SKM-1 (cell line): Measurements from ENCODE around the gene SLC39A6.
"Not testable (repeated sequence)": the region's sequence is repeated elsewhere in the genome, so short reads cannot be mapped to it uniquely, and the experiment has no call there.

Experiments used
- DNase-seq: peaks from one replicate; lab custom pipeline; 2025; ENCODE audit not compliant: unreplicated experiment; lab: John Stamatoyannopoulos, UW

SLC39A6 gene

GRCh38 chr18:36139245-36139644 is 10.1 kb upstream of the SLC39A6 start:
- DNase-seq, result no peak

GRCh38 chr18:36135264-36135663 is 6.1 kb upstream of the SLC39A6 start:
- no peak for DNase-seq

- no peak for DNase-seq
Observed at GRCh38 chr18:36132756-36133155, 3.6 kb upstream of the SLC39A6 start.

- DNase-seq, result no peak
Observed at GRCh38 chr18:36131692-36132483, 2.7 kb upstream of the SLC39A6 start.

- DNase-seq, result no peak
Observed at GRCh38 chr18:36130883-36131653, 1.9 kb upstream of the SLC39A6 start.

GRCh38 chr18:36130039-36130831 is 1.1 kb upstream of the SLC39A6 start:
- no peak for DNase-seq

GRCh38 chr18:36128907-36129299 is 237 bp downstream of the SLC39A6 start:
- DNase-seq, result no peak

GRCh38 chr18:36128530-36128870 is 640 bp downstream of the SLC39A6 start:
- no peak for DNase-seq

- no peak for DNase-seq
Observed at GRCh38 chr18:36127836-36128529, 1.2 kb downstream of the SLC39A6 start.

GRCh38 chr18:36126668-36127067 is 2.5 kb downstream of the SLC39A6 start:
- no peak for DNase-seq

- DNase-seq, result no peak
Observed at GRCh38 chr18:36124841-36125240, 4.3 kb downstream of the SLC39A6 start.

- no peak for DNase-seq
Observed at GRCh38 chr18:36120297-36120696, 8.8 kb downstream of the SLC39A6 start.

- not testable (repeated sequence) for DNase-seq
Observed at GRCh38 chr18:36116771-36117170, 12.4 kb downstream of the SLC39A6 start.

GRCh38 chr18:36114738-36115137 is 14.4 kb downstream of the SLC39A6 start:
- DNase-seq, result no peak

GRCh38 chr18:36114251-36114650 is 14.9 kb downstream of the SLC39A6 start:
- DNase-seq, result no peak

- DNase-seq, result no peak
Observed at GRCh38 chr18:36112302-36112701, 16.8 kb downstream of the SLC39A6 start.

- no peak for DNase-seq
Observed at GRCh38 chr18:36109737-36110136, 19.4 kb downstream of the SLC39A6 start.

- DNase-seq, result no peak
Observed at GRCh38 chr18:36108601-36109000, 20.5 kb downstream of the SLC39A6 start.

- no peak for DNase-seq
Observed at GRCh38 chr18:36108196-36108595, 20.9 kb downstream of the SLC39A6 start.

- DNase-seq, result no peak
Observed at GRCh38 chr18:36107477-36107876, 21.7 kb downstream of the SLC39A6 start.

- DNase-seq, result no peak
Observed at GRCh38 chr18:36104749-36105148, 24.4 kb downstream of the SLC39A6 start.
